HG02938 (cell line): Measurements from ENCODE around the gene CD300LB.
"Not testable (repeated sequence)": the region's sequence is repeated elsewhere in the genome, so short reads cannot be mapped to it uniquely, and the experiment has no call there.

ENCODE experiments used
- ATAC-seq: cut with Tn5 transposase; IDR thresholded peaks from one replicate; pipeline ENCODE4 v1.9.1; 2021; ENCODE audit warnings: mild to moderate bottlenecking, moderate library complexity; ENCODE audit not compliant: unreplicated experiment

CD300LB gene

DNA sequence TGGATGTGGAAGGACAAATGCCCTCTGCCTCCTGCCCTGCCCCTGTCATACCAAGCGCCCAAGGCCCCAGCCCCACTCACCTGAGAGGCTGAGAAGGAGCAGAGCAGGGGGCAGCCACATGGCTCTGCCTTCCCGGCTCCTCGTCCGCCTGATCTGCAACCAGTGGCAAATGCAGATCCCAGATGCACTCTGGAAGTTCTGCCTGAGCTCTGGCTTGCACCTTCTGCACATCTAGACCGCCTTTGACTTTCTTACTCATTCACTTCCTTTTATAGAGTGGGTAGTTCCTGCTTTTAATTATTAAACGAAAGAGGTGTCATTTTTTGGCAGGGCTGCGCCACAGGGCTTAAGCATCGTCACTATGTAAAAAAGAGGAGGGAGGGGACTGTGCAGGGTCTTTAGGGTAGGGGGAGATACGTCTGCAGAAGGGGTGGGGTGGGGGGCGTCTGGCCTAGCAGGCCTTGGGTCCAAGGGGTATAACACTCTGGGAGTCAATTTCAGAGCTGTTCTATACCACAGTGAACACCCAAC lies at the start of gene CD300LB:
CD300LB (minus strand) TSS at position 245 of the 531 bp plus-strand sequence; CDS start at position 120, 125 bp downstream.
- ATAC-seq = no peak

DNA sequence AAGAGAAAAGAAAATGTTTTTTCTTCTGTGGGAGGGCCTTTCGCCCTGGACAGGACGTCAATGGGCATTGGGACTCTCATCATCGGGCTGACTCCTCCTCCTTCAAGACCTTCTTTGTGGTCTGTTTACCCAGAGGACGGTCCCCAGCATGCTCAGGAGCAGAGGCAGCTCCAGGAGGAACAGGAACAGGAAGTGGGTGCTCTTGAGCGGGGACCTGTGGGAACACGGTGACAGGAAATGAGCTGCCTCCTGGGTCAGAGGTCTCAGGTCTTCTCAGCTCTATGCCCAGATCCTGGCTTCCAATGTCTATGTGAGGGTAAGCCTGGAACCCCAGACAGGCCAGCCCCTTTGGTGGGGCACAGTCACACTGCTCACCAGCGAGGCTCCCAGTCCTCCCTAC lies 48.6 kb upstream of the CD300LB start:
- ATAC-seq = no peak

DNA sequence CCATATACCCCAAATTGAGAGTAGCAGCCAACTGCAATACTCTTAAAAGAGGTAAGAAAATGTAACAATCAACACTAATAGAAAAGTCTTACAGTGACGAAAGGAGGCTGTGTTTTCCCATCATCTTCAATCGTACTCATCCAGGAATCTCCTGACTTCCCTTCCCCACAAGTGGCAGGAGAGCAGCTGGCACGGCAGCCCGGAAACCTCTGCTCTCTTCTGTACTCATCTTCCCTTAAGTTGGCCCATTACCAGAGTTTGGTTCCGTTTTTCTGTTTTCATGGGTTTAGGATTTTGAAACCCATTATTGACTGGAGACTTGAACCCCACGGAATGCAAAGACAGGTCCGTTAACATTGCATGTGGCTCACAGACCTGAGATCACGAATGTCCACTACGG lies 47.7 kb upstream of the CD300LB start:
- ATAC-seq = no peak

DNA sequence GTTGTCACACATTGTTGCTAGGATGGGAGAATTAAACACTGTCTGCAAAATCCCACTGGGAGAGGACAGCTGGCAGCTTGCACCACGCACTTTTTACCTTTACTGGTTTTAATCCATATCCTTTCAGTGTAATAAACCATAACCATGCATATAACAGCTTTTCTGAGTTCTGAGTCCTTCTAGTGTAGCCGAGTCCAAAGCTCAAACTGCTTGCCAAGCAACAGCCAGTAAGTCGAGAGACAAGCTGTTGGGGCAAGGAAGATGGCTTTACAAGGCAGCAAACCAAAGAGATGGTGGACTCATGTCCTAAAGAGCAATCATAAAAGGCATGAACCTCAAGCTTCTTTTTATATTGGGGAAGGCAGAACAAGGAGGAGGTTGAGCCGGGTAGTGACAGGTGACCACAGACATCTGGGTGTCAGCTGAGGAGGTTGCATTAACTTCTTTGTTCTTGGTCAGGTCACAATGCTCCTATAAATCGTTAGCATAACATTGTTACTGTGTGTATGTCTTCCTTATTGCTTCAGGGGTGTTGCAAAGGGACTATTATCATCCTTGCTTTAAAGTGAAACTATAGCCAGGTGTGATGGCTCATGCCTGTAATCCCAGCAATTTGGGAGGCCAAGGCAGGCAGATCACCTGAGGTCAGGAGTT lies 43.3 kb upstream of the CD300LB start:
- ATAC-seq = no peak

DNA sequence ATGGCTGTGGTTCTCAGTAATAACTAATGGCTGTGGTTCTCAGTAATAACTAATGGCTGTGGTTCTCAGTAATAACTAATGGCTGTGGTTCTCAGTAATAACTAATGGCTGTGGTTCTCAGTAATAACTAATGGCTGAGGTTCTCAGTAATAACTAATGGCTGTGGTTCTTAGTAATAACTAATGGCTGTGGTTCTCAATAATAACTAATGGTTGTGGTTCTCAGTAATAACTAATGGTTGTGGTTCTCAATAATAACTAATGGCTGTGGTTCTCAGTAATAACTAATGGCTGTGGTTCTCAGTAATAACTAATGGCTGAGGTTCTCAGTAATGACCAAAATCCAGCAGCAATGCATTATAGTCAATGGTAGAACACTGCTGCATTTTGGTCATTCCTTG lies 42.4 kb upstream of the CD300LB start:
- ATAC-seq = not testable (repeated sequence)

DNA sequence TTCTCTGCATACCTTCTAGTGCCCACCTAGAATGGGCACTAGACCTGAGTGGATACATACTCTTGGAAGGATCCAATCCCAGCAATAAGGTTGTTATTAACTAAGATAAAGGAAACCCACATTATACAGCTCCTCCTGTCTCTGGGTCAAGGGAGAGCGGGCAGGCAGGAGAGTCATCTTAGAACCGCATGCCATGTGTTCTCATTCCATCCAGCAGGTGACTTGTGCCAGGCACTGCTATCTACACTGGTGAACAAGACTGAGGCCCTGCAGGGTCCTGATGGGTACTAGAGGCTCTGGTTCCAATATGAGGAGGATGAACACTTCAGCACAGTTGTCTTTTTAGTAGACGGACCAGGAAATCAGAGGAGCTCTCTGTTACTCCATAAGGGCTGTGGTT lies 41.9 kb upstream of the CD300LB start:
- no peak for ATAC-seq

DNA sequence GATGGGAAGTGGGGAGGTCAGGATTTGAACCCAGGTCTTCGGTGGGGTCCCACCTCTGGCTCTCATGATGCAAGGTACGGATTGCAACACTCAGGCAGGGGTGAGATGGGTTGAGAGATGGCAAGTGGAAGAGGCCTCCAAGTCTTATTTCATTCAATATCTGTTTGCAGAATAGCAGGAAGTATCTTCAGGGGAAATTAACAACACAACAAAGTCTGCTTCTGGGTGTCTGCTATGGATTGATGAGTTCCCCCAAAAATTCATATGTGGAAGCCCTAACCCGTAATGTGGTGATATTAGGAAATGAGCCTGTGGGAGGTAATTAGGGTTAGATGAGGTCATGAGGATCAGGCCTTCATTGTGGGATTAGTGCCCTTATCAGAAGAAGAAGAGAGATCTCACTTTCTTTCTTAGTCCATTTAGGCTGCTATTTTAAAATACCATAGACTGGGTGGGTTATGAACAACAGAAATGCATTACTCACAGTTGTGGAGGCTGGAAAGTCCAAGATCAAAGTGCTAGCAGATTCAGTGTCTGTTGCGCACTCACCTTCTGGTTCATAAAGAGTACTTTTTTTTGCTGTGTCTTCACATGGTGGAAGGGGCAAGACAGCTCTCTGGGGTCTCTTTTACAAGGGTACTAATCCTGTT lies 40.5 kb upstream of the CD300LB start:
- no peak for ATAC-seq

DNA sequence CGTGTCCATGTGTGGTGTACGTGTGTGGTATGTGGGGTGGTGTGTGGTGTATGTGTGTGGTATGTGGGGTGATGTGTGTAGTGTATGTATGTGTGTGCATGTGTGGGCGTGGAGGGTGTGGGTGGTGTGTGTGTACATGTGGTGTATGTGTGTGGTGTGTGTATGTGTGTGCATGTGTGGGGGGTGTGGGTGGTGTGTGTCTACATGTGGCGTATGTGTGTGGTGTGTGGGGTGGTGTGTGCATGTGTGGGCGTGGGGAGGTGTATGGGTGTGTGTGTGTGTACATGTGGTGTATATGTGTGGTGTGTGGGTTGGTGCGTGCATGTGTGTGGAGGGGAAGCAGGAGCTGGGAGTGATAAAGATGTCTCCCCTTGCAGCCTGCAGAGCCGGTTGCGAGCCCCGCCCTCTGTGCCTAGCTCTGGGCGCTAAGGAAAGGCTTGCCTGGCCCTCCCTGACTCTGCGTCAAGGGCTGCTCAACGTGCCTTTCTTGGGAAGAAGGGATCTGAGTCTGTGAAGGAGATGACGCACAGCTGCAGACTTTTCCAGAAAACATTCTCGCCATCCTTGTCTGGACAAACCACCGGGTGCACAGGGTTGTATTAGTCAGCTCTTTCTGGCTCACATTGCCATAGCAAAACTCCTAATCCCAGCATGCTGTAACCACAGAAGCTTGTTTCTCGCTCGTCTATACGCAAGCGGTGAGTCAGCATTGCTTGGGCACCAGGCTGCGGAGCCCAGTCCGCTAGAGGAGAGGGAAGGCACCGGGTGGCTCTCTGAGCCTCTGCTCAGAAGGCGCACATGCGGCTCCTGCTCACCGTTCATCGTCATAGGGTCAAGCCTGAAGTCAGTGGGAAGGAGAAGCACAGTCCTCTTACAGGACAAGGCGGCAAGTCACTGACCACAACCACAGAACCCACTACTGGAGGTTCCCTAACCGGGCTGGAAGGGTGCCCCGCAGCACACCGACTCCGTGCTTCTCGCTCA lies 38.0 kb upstream of the CD300LB start:
- ATAC-seq = no peak

DNA sequence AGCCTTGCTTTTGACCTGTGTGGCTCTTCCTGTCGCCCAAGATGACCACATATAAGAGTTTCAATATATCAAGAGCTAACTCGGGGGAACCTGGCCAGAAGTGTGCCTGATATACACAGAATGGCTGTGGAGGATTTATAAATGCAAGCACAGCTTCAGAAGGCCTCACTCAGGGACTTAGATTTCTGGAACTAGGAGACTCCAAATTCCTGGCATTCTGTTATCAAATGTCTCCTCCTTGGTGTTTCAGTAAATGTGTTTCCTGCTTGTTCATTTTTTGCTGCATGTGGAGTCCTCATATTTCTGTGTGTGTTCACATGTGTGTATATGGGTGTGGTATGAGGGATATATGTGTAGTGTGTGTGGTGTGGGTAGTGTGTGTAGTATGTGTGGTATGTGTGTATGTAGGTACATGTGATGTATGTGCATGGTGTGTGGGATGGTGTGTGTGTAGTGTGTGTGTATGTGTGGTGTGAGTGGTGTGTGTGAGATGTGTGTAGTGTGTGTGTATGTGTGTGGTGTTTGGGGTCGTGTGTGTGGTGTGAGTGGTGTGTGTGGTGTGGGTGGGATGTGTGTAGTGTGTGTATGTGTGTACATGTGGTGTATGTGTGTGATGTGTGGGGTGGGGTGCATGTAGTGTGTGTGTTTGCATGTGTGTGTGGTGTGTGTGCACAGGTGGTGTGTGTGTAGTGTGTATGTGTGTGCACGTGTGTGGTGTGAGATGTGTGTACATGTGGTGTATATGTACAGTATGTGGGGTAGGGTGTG lies 37.0 kb upstream of the CD300LB start:
- no peak for ATAC-seq

DNA sequence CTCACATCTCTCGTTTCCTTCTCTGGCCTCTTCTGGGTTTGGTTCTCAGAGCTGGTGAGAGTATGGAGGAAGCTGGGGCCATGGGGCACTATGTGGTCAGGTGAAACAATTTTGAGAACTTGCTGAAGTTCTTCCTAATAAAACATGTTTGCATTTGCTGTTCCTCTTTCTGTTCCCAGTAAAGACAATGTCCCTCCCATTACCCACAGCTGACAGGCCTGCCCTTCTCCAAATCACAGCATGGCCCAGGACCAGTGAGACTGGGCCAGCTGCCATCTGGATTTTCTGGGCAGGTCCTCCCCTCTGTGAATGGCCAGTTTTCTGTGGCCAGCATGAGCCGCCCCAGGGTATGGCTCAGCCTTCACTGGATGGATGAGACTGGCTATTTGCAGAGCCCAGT lies 36.1 kb upstream of the CD300LB start, which contains the start of gene CD300H:
CD300H (minus strand) TSS at position 113 of the 400 bp plus-strand sequence.
- no peak for ATAC-seq

DNA sequence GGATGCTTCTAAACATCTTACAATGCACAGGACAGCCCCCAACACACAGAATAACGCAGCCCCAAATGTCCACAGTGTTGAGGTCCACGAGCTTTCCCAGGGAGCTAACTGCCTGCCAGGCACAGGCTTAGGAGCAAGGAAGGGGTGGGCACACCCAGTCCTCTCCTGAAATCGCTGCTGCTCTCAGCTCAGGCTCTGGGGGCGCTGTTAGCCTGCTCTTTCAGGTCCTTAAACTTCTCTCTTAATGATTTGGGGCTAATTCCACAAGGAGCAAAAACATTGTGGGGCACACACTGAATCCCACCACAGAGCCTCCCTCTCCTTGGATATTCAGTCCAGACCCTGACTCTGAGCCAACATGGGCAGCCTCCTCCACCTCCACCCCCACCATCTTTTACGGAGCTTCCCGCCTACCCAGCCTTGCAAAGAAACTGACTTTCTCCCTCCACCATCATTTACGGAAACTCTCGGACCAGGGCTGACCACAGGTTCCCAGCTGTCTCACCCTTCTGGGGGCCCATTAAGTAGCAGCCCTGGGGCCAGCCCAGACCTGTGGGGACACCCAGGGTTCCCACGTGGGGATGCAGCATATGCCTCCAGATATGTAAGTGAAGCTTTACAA lies 35.0 kb upstream of the CD300LB start:
- no peak for ATAC-seq

DNA sequence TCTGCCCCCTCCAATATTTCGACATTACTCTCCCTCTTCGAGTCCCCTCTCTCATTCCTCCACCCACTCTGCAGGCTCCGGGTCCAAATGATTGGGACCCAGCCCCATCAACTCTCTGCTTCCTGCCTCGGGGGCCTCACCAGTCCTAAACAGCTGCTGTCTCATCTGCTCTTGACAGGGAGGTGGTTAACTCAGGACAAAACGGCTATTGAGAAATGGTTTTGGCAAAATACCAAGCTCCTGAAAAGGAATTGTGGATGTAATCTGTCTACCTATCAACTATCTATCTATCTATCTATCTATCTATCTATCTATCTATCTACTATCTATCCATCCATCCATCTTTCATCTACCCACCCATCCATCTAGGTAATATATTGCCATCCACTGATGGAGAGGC lies 33.9 kb upstream of the CD300LB start:
- ATAC-seq = no peak

DNA sequence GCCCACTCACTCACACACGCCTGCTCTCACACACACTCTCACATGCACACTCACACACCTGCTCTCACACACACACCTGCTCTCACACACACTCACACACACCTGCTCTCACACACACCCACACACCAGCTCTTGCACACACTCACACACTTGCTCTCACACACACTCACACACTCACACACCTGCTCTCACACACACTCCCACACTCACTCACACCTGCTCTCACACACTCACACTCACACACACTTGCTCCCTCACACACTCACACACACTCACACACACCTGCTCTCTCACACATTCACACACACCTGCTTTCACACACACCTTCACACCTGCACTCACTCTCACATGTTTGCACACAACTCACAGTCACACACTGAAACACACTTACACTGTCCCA lies 32.1 kb upstream of the CD300LB start:
- ATAC-seq = no peak

DNA sequence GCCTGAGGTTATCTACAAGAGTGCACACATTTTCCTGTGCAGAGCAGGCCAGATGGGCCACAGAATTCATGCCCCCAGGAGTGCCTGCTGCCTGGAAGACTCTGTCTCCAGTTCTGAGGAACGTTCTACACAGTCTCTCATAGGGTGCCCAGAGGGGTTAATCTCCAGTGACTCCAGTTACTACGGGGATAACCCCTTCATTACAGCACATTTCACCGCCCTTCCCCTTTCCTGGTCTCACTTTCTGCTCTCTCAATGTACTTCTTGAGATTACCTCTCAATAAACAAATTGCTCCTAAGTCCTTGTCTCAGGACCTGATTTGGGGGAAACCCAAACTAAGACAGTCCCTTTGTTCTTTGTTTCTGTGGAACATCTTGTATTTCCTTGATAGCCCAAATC lies 30.3 kb upstream of the CD300LB start:
- ATAC-seq = no peak

DNA sequence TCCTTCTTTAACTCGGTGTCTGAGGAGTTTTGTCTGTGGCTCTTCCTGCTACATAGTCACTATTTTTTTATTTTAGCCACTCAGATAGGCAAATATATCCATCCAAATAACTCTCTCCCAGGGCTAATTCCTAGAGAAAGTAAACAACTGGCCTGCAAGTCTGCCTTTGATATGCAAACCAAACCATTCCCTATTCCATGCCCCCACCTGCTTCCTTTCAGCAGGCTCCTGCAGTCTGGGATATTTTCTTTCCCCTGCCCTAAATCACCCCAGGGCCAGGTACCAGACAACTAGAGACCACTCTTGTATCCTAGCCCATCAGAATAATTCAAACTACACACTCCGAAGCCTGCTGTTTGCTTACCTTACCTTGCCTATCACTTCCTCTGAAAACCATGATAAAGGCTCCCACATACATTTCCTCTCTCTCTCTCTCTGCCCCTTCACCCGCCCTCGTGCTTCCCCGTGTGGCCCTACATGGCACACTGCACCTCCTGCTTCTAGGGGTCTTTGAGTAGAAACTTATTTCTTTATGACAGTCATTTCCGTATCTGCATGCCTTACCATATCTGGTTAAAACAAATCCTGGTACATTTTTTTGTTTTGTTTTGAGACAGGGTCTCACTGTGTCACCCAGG lies 27.7 kb upstream of the CD300LB start:
- ATAC-seq = no peak

DNA sequence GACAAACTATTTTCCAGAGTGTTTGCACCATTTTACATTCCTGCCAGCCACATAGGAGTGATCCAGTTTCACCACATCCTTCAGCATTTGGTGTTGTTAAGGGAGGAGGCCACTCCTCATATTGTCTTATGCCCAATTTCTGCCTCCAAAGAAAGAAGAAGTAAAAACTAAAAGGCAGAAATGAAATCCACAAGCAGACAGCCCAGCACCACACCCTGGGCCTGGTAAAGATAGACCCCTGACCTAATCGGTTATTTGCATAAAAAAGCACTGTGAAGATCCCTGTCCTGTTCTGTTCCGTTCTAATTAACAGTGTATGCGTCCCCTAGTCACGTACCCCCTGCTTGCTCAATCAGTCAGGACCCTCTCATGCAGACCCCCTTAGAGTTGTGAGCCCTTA lies 27.1 kb upstream of the CD300LB start:
- ATAC-seq = not testable (repeated sequence)

DNA sequence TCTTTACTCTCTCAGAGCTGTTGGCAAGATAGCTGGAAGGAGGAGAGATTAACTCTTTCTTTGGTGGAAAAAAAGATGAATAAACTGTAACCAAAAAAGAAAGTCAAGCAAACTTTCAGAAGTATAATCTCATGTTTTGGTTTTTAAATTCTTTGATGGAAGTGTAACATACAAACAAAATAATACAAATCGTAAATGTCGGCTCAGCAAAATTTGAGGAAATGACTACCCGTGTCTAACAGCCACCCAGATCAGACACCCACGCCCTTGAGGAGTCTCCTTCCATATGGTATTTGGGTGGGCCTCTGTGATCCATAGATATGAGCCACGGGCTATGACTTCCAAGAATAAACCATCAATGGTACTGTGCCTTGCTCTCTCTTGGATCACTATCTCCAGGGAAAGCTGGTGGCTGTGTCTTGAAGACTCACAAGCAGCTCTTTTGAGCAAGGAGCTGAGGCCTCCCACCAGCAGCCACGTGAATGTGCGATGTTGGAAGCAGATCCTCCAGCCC lies 24.2 kb upstream of the CD300LB start:
- ATAC-seq = no peak

DNA sequence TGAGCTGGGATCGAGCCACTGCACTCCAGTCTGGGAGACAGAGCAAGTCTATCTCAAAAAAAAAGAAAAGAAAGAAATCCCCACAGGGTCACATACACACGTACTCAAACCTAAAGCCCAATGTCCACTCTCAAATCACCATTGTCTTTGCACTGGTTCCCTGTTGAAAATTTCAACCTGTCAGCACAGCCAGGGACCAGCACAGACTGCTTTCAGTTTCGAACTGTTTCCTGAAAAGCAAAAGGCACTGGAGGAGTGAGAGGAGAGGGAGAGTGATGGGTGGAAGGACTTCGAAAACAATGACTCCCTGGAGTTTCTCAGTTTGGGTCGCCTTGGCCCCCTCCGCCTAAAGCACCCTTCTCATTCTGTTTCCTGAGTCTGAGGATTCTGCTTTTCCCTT lies 23.6 kb upstream of the CD300LB start:
- no peak for ATAC-seq

DNA sequence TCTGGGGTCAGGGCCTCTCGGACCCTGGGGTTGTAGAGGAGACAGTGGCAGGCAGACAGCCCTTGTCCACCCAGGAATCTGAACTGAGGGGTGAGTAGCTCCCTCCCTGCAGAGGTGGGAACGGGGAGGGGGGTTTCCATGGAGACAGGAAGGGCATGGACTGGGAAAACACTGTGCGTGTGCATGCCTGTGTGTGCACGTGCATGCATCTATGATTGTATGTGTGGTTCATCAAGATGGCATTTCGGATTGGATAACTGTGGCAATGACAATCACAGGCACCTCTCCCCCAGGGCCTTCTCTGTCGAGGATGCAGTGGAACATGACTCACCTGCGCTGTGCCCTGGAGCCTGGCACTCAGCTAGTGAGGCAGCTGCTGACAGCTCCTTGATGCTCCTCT lies 20.8 kb upstream of the CD300LB start:
- ATAC-seq = no peak
